H1 (cell line): ENCODE data around the gene THBS1. TPM values are rescaled to one million over a fixed set of nuclear protein-coding genes. Genes with fewer than 3 reads are reported as not detected.

Experiments
- CTCF ChIA-PET: fragments of 300-600 bp; sonication (Branson Sonifier 250); formaldehyde crosslinking; loops from one replicate; lab custom pipeline; 2021; ENCODE audit not compliant: partially characterized antibody; lab: Charles Lee
- POLR2A ChIA-PET: fragments of 300-600 bp; sonication (Branson Sonifier 250); formaldehyde crosslinking; loops from one replicate; lab custom pipeline; 2021; ENCODE audit warnings: inconsistent platforms; ENCODE audit not compliant: partially characterized antibody; lab: Charles Lee
- DNase-seq, 2 experiments: peaks; one replicate each; pipeline versions ENCODE4 v3.0.0 to v3.0.0-alpha.2; 2010 to 2022; ENCODE audit warnings: low spot score in 2 of 2, low read depth in 1 of 2, mixed read lengths in 1 of 2
- FAIRE-seq: peaks from 2 replicates; lab custom pipeline; 2011; peaks lifted over from hg19 to GRCh38; lab: Jason Lieb, UNC
- H2AFZ ChIP-seq: 2 replicates; pipeline ENCODE4 v1.8.1; 2012; ENCODE audit warnings: low read length, inconsistent platforms
- H2AK5ac ChIP-seq: 2 replicates; pipeline ENCODE4 v1.6.1; 2013; ENCODE audit warnings: low read depth, low read length
- H2BK120ac ChIP-seq: replicated peaks from 2 replicates; pipeline ENCODE3; 2013; ENCODE audit warnings: low read depth, low read length, inconsistent platforms
- H2BK12ac ChIP-seq: 2 replicates; pipeline ENCODE4 v1.6.1; 2013; ENCODE audit warnings: low read depth, low read length
- H2BK15ac ChIP-seq: 2 replicates; pipeline ENCODE4 v1.6.1; 2013; ENCODE audit warnings: low read length
- H2BK20ac ChIP-seq: 2 replicates; pipeline ENCODE4 v1.6.1; 2013; ENCODE audit warnings: low read length
- H2BK5ac ChIP-seq: 2 replicates; pipeline ENCODE4 v1.6.1; 2013; ENCODE audit warnings: low read depth, low read length
- H3K14ac ChIP-seq: 2 replicates; pipeline ENCODE4 v1.6.1; 2013; ENCODE audit warnings: inconsistent platforms; ENCODE audit not compliant: insufficient read length
- H3K18ac ChIP-seq: 2 replicates; pipeline ENCODE4 v1.6.1; 2013; ENCODE audit warnings: low read length; ENCODE audit errors: extremely low read depth
- H3K23ac ChIP-seq: 2 replicates; pipeline ENCODE4 v1.6.1; 2013; ENCODE audit warnings: inconsistent platforms; ENCODE audit not compliant: insufficient read length
- H3K23me2 ChIP-seq: 2 replicates; pipeline ENCODE4 v1.6.1; 2013; ENCODE audit warnings: low read depth, low read length
- H3K27ac ChIP-seq: 2 replicates; pipeline ENCODE4 v1.6.1; 2011; ENCODE audit warnings: low read depth, low read length, inconsistent platforms
- H3K27me3 ChIP-seq, 4 experiments: replicated peaks in 1 of 4; 1 replicate in 1 of 4; 2 replicates in 3 of 4; pipeline versions ENCODE4 v1.6.1 to v1.8.1; 2011 to 2013; ENCODE audit warnings: low read length in 3 of 4, mild to moderate bottlenecking in 3 of 4, inconsistent platforms in 2 of 4, mixed read lengths in 2 of 4, moderate library complexity in 1 of 4; ENCODE audit not compliant: control insufficient read depth in 3 of 4, insufficient read depth in 3 of 4; ENCODE audit errors: extremely low read depth in 1 of 4
- H3K36me3 ChIP-seq, 4 experiments: 2 replicates each; pipeline versions ENCODE4 v1.6.1 to v1.8.1; 2011 to 2013; ENCODE audit warnings: mild to moderate bottlenecking in 4 of 4, low read length in 3 of 4, moderate library complexity in 2 of 4, control low read depth in 1 of 4, inconsistent platforms in 1 of 4; ENCODE audit not compliant: insufficient read depth in 4 of 4, control insufficient read depth in 2 of 4
- H3K4ac ChIP-seq: replicated peaks from 2 replicates; pipeline ENCODE3; 2013; ENCODE audit warnings: low read length, low read depth, mixed read lengths, inconsistent platforms; ENCODE audit not compliant: insufficient read length
- H3K4me1 ChIP-seq, 4 experiments: replicated peaks in 1 of 4; 1 replicate in 1 of 4; 2 replicates in 3 of 4; pipeline versions ENCODE4 v1.6.1 to v1.8.1; 2011 to 2013; ENCODE audit warnings: low read length in 3 of 4, inconsistent platforms in 2 of 4, mixed read lengths in 1 of 4; ENCODE audit not compliant: insufficient read depth in 4 of 4, control insufficient read depth in 3 of 4
- H3K4me2 ChIP-seq, 2 experiments: 2 replicates each; pipeline versions ENCODE4 v1.6.1 to v1.8.1; 2011 to 2013; ENCODE audit warnings: low read depth in 2 of 2, low read length in 2 of 2, control low read depth in 1 of 2, inconsistent platforms in 1 of 2, mild to moderate bottlenecking in 1 of 2; ENCODE audit not compliant: insufficient read depth in 1 of 2
- H3K4me3 ChIP-seq, 4 experiments: fragments of 200-600, 300-600 bp in 1 of 4; sonication (generic), shearing (Covaris generic), sonication (Bioruptor Twin) in 1 of 4; 2 replicates each; pipeline versions ENCODE4 v1.5.1 to v1.8.1; 2011 to 2016; ENCODE audit warnings: low read length in 4 of 4, low read depth in 3 of 4, control low read depth in 2 of 4, inconsistent platforms in 2 of 4, mild to moderate bottlenecking in 2 of 4, mixed read lengths in 1 of 4, moderate library complexity in 1 of 4; ENCODE audit not compliant: insufficient read depth in 2 of 4; ENCODE audit errors: extremely low read depth in 1 of 4
- H3K56ac ChIP-seq: replicated peaks from 2 replicates; pipeline ENCODE3; 2013; ENCODE audit warnings: low read depth, mild to moderate bottlenecking, mixed read lengths, low read length, inconsistent platforms; ENCODE audit not compliant: insufficient read length
- H3K79me1 ChIP-seq: 2 replicates; pipeline ENCODE4 v1.6.1; 2013; ENCODE audit warnings: low read depth, low read length, control low read depth
- H3K79me2 ChIP-seq, 2 experiments: 2 replicates each; pipeline versions ENCODE4 v1.6.1 to v1.8.1; 2012 to 2013; ENCODE audit warnings: low read length in 2 of 2, mild to moderate bottlenecking in 2 of 2, inconsistent platforms in 1 of 2; ENCODE audit not compliant: insufficient read depth in 2 of 2, control insufficient read depth in 1 of 2
- H3K9ac ChIP-seq, 4 experiments: replicated peaks in 1 of 4; 1 replicate in 1 of 4; 2 replicates in 3 of 4; pipeline versions ENCODE4 v1.6.1 to v1.8.1; 2011 to 2013; ENCODE audit warnings: low read depth in 3 of 4, low read length in 3 of 4, control low read depth in 2 of 4, mild to moderate bottlenecking in 2 of 4, moderate library complexity in 2 of 4, inconsistent platforms in 1 of 4; ENCODE audit errors: extremely low read depth in 1 of 4
- H3K9me3 ChIP-seq, 2 experiments: 2 replicates each; pipeline versions ENCODE4 v1.6.1 to v1.8.1; 2012 to 2013; ENCODE audit warnings: mild to moderate bottlenecking in 2 of 2, moderate library complexity in 2 of 2, control low read depth in 1 of 2, inconsistent platforms in 1 of 2, low read depth in 1 of 2, low read length in 1 of 2, mixed read lengths in 1 of 2; ENCODE audit not compliant: insufficient read depth in 2 of 2
- H4K20me1 ChIP-seq, 2 experiments: replicated peaks in 1 of 2; 2 replicates each; pipeline versions ENCODE3 to v1.8.1; 2011 to 2013; ENCODE audit warnings: inconsistent platforms in 2 of 2, low read length in 2 of 2, mild to moderate bottlenecking in 1 of 2; ENCODE audit not compliant: insufficient read depth in 2 of 2, control insufficient read depth in 1 of 2
- H4K5ac ChIP-seq: 2 replicates; pipeline ENCODE4 v1.6.1; 2013; ENCODE audit warnings: low read length, low read depth, mixed read lengths, inconsistent platforms; ENCODE audit not compliant: insufficient read length
- H4K8ac ChIP-seq: 2 replicates; pipeline ENCODE4 v1.8.0; 2013; ENCODE audit warnings: mild to moderate bottlenecking, moderate library complexity, low read length, inconsistent platforms; ENCODE audit not compliant: insufficient read depth; ENCODE audit errors: extremely low read depth
- H4K91ac ChIP-seq: replicated peaks from 2 replicates; pipeline ENCODE3; 2013; ENCODE audit warnings: low read length, mixed read lengths, inconsistent platforms; ENCODE audit not compliant: insufficient read length
- ATF2 ChIP-seq: IDR thresholded peaks from 2 replicates; pipeline ENCODE4 v1.6.1; 2012; ENCODE audit warnings: low read length, inconsistent platforms
- CREB1 ChIP-seq: IDR thresholded peaks from 2 replicates; pipeline ENCODE4 v1.6.1; 2012; ENCODE audit warnings: inconsistent platforms
- FOSL1 ChIP-seq: IDR thresholded peaks from 2 replicates; pipeline ENCODE4 v1.6.1; 2011; ENCODE audit warnings: mild to moderate bottlenecking, low read depth, low read length, moderate library complexity; ENCODE audit not compliant: insufficient read depth
- KDM4A ChIP-seq: IDR thresholded peaks from one replicate; pipeline ENCODE4 v1.7.1; 2012; ENCODE audit warnings: low read depth, mild to moderate bottlenecking, moderate library complexity, low read length, inconsistent platforms; ENCODE audit not compliant: severe bottlenecking
- POLR2A ChIP-seq, 2 experiments: IDR thresholded peaks; 1 replicate in 1 of 2; 2 replicates in 1 of 2; pipeline ENCODE4 v1.6.1; 2011; ENCODE audit warnings: low read depth in 2 of 2, low read length in 2 of 2, mild to moderate bottlenecking in 2 of 2; ENCODE audit errors: control extremely low read depth in 1 of 2
- POLR2AphosphoS5 ChIP-seq: IDR thresholded peaks from 2 replicates; pipeline ENCODE4 v1.6.1; 2011; ENCODE audit warnings: low read depth, low read length
- RBBP5 ChIP-seq: IDR thresholded peaks from 2 replicates; pipeline ENCODE4 v1.7.1; 2012; ENCODE audit warnings: low read depth, mild to moderate bottlenecking, inconsistent platforms, low read length, moderate library complexity, borderline replicate concordance
- WGBS, 2 experiments: shearing (Covaris generic) in 1 of 2; methylation state at CpG; one replicate each; pipeline versions ENCODE4 v1.1.6 to v1.1.7; 2013 to 2015; ENCODE audit warnings: low lambda C conversion rate in 2 of 2, mixed read lengths in 2 of 2, inconsistent platforms in 1 of 2, low coverage in 1 of 2, missing lambda C conversion rate in 1 of 2; ENCODE audit not compliant: insufficient replicate concordance in 2 of 2, insufficient coverage in 1 of 2, insufficient read length in 1 of 2; ENCODE audit errors: extremely low coverage in 1 of 2, missing lambda C conversion rate in 1 of 2; 5-methylcytosine and 5-hydroxymethylcytosine counted together
- polyA plus RNA-seq, 7 experiments: library from polyadenylated mRNA; depleted of rRNA in 3 of 7; stranded (reverse) in 5 of 7; unstranded in 2 of 7; fragments of >200 nt in 5 of 7; fragments of 200-250 nt in 2 of 7; gene quantifications; 1 replicate in 5 of 7; 2 replicates in 1 of 7; 4 replicates in 1 of 7; pipeline versions ENCODE4 v1.2.1 to v1.2.3, GENCODE V29; 2011 to 2013; ENCODE audit warnings: missing spikeins in 2 of 7, mixed read lengths in 2 of 7
- total RNA-seq: library from RNA; stranded (reverse); fragmentation: NEBNext Ultra II Directional; extraction: Animal tissue kit (Norgen Biotek cat#: 25700); gene quantifications from 2 replicates; pipeline ENCODE4 v1.2.1, GENCODE V29; 2021

Gene THBS1
- total and polyA plus RNA-seq, 2 of the 8 experiments (the other 6 are each of a cell fraction or from before 2014, with no cell fraction given), result 10.3 to 63.3 TPM

- Histone ChIP-seq H4K20me1 (peaks cover 0 to 2% of the 10 kb centered on the region in 2 experiments), H3K36me3 (peaks cover 60 to 99% (median 89%) of the 10 kb centered on the region in 4 experiments), H3K23ac (no peak overlapping the region), H3K9ac (no peak overlapping the region), H2BK20ac (no peak overlapping the region), H3K4me1 (no peaks in the 10 kb centered on the region), H2BK12ac (no peak overlapping the region), H3K79me2 (no peaks in the 10 kb centered on the region), H3K79me1 (no peaks in the 10 kb centered on the region), H3K14ac (no peak overlapping the region), H4K5ac (no peak overlapping the region), H3K4me2 (no peak overlapping the region), H2BK5ac (no peak overlapping the region), H4K91ac (no peak overlapping the region), H3K27ac (no peak overlapping the region), H3K27me3 (no peaks in the 10 kb centered on the region), H2AFZ (no peak overlapping the region), H2BK15ac (no peak overlapping the region), H2BK120ac (no peak overlapping the region), H3K9me3 (no peaks in the 10 kb centered on the region), H4K8ac (no peak overlapping the region), H3K18ac (no peak overlapping the region), H3K56ac (no peak overlapping the region), H3K4me3 (no peak overlapping the region), H3K4ac (no peak overlapping the region), H2AK5ac (no peak overlapping the region), H3K23me2 (no peaks in the 10 kb centered on the region)
- no peak for TF ChIP-seq RBBP5
- no peak for TF ChIP-seq FOSL1
- no peak for TF ChIP-seq CREB1
- TF ChIP-seq ATF2, result no peak
- TF ChIP-seq POLR2A (IDR thresholded peaks at IDR 0.05; ENCODE audit: control extremely low read depth in 1 of 2, low read depth in 2 of 2, low read length in 2 of 2), result peak; percentile 29 to 77
- peak; percentile 65 for TF ChIP-seq POLR2AphosphoS5
- no peak for TF ChIP-seq KDM4A
- CTCF ChIA-PET, result interaction anchor here (1.5 to 1.9 kb wide), 4 partner anchors 9 to 165 kb away, joined by 4 to 15 read pairs (median 5); no protein-coding TSS in a partner anchor
- POLR2A ChIA-PET, result interaction anchor here (1.6 to 16.2 kb wide), 2 partner anchors 10 to 14 kb away, joined by 5 to 117 read pairs; partner anchors contain the start of gene THBS1
- FAIRE-seq (no peak), DNase-seq (no peak)
- WGBS, 2 experiments, result 94% methylated on average over 11 of the region's 11 CpGs; no CpG with 5 or more reads in 1 of the 2 experiments
These were observed 10.4 kb downstream of the THBS1 start for GRCh38 chr15:39591141-39591895.
